ENCODE measurements around the gene CCDC187. TPM values are rescaled to one million over a fixed set of nuclear protein-coding genes. Genes with fewer than 3 reads are reported as not detected.

CCDC187 gene
- total RNA-seq, 2 experiments from 2014 or later = not detected

DNA sequence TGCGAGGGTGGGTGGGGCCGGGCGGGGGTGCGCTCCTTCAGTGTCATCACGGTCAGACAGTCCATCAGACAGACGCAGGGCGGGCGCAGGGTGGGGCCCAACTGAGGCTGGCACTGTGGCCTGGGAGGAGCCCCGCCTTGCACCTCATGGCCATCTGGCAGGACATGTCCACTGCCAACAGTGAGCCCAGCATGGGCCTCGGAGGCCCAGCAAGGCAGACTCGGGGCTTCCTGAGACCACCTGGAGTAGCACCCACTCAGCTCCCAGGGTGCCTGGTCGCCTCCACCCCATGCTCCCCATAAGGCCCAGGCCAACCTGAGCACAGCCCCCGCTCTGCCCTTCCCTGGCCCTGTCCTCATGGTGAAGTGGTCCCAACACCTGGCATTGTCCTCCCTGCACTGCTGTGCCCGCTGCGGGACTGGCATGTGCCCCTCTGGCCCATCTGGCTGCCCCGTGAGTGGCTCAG, 14.9 kb upstream of the CCDC187 start:
- Mint-ChIP-seq H3K36me3 (ENCODE audit: low read depth) (peaks cover 9% of the 10 kb centered on the region), H3K4me1 (peaks cover 2% of the 10 kb centered on the region), H3K27me3 (no peaks in the 10 kb centered on the region), H3K4me3 (no peak overlapping the region), H3K9me3 (peaks cover 23% of the 10 kb centered on the region), H3K27ac (no peak overlapping the region)
- POLR2A ChIA-PET = no interaction called here
- no peak for DNase-seq
- CTCF ChIA-PET = no interaction called here

DNA sequence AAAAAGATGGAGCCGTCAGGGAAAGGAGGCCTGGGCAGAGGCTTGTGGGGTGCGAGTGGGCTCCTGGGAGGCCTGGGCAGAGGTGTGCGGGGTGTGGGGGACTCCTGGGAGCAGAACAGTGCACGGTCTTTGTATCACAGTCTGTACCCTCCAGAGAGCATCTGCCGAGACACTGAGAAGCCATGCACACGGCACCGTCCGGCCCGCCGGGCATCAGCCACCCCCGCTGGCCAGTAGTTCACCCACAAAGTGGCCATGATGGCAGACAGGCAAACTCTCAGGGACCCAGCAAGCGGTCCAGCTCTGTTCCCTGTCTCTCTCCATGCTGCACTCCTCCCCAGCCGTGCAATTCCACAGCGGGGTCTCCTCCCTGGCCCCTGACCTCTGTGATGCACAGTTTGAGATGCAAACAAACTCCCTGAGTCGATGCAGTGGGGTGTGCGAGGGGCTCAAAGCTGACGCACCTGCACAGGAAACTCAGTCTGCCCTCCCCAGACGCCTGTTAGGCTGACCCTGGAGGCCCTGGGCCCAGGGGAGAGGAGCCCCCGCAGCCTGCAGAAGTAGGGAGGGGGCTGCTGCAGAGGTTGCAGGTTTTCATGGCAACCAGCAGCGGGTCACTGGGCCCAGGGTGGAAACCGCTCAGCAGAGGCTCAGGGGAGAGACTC, 14.3 kb upstream of the CCDC187 start:
- ChIA-PET CTCF (no interaction called here), POLR2A (no interaction called here)
- peaks cover 9% of the 10 kb centered on the region for H3K36me3 Mint-ChIP-seq (ENCODE audit: low read depth)
- H3K9me3 Mint-ChIP-seq = peaks cover 23% of the 10 kb centered on the region
- no peak overlapping the region for H3K27ac Mint-ChIP-seq
- no peak overlapping the region for H3K4me3 Mint-ChIP-seq
- H3K27me3 Mint-ChIP-seq = no peaks in the 10 kb centered on the region
- DNase-seq = no peak
- peaks cover 2% of the 10 kb centered on the region for H3K4me1 Mint-ChIP-seq

DNA sequence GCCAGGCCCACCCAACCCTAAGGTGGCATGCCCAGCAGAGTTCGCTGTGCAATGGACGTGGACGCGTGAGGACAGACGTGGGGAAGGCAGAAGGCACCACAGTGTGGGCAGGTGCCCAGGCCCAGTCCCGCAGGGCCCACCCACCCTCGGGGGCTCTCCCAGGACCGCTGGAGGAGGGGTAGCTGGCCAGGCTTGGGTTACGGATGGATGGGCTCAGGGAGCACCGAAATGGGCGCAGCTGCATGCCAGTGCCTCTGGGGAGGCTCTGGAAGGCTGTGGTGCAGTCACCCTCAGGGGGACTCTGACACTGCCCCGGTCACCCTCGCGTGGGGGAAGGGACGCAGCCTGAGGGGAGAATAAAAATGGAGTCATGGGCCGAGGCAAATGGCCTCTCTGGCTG, 13.8 kb upstream of the CCDC187 start:
- DNase-seq = no peak
- Mint-ChIP-seq H3K4me1 (peaks cover 2% of the 10 kb centered on the region), H3K9me3 (peaks cover 23% of the 10 kb centered on the region), H3K4me3 (no peak overlapping the region), H3K36me3 (ENCODE audit: low read depth) (peaks cover 9% of the 10 kb centered on the region), H3K27me3 (no peaks in the 10 kb centered on the region), H3K27ac (no peak overlapping the region)
- ChIA-PET POLR2A (no interaction called here), CTCF (no interaction called here)

DNA sequence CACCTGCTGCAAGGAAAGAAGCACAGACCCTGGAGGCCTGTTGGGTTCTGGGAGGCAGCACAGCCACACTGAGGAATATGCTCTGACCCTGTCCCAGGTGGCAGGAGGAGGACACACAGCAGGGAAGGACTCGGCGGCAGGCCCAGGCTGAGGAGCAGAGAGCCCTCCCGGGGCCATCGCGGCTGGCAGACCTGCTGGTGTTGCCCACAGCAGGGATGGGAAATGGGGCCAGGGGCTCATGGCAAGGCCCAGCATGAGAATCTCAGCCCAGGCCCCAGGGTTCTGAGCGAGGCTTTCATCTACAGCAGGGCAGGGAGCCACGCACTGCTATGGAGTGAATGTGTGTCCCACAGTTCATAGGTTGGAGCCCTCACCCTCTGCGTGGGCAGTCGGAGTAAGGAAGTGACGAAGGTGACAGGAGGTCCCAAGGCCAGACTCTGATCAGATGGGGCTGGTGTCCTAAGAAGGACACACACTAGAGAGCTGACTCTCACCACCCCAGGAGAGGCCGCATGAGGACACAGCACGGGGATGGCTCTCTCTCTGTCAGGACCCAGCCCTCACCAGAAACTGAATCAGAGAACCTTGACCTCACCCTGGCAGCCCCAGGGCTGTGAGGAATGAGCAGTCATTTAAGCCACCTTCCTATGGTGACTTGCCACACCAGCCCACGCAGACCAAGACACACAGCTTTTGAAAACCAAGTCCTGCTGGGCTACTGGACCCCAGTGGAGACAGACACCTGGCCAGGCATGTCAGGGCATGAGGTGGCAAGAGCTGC, 13.2 kb upstream of the CCDC187 start:
- peaks cover 23% of the 10 kb centered on the region for H3K9me3 Mint-ChIP-seq
- H3K4me1 Mint-ChIP-seq = peaks cover 2% of the 10 kb centered on the region
- no peaks in the 10 kb centered on the region for H3K27me3 Mint-ChIP-seq
- no peak overlapping the region for H3K27ac Mint-ChIP-seq
- no peak for DNase-seq
- CTCF ChIA-PET = no interaction called here
- POLR2A ChIA-PET = no interaction called here
- peaks cover 9% of the 10 kb centered on the region for H3K36me3 Mint-ChIP-seq (ENCODE audit: low read depth)
- no peak overlapping the region for H3K4me3 Mint-ChIP-seq

DNA sequence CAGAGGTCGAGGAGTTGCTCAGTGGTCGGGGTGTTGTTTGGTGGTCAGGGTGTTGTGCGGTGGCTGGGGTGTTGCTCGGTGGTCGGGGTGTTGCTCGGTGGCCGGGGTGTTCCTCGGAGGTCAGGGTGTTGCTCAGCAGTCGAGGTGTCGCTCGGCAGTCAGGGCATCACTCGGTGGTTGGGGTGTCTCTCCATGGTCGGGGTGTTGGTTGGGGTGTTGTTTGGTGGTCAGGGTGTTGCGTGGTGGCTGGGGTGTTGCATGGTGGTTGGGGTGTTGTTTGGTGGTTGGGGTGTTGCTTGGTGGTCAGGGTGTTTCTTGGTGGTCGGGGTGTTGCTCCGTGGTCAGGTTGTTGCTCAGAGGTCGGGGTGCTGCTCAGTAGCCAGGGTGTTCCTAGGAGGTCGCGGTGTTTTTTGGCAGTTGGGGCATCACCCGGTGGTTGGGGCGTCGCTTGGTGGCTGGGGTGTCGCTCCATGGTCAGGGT, 12.4 kb upstream of the CCDC187 start:
- H3K4me3 Mint-ChIP-seq = no peak overlapping the region
- ChIA-PET CTCF (no interaction called here), POLR2A (no interaction called here)
- H3K27ac Mint-ChIP-seq = no peak overlapping the region
- peaks cover 2% of the 10 kb centered on the region for H3K4me1 Mint-ChIP-seq
- no peaks in the 10 kb centered on the region for H3K27me3 Mint-ChIP-seq
- DNase-seq = no peak
- H3K9me3 Mint-ChIP-seq = peaks cover 23% of the 10 kb centered on the region
- H3K36me3 Mint-ChIP-seq (ENCODE audit: low read depth) = peaks cover 9% of the 10 kb centered on the region

DNA sequence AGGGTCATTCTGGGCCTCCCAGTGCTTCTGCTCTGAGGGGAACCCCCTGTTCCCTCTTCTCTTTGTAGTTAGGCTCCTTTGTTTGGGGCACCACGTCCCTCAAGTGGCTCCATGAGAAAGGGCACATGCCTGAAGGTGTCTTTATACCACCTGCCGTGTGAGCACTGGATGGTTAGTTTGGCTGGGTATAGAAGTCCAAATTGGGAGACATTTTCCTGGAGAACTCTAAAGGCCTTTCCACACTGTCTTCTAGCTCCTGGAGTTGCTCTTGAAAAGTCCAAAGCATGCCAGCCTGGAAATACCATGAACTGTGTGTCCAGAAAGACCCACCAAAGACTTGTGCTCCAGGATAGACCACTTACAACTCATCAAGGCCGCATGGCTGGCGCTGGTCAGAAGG, 11.1 kb upstream of the CCDC187 start:
- Mint-ChIP-seq H3K36me3 (ENCODE audit: low read depth) (peaks cover 9% of the 10 kb centered on the region), H3K4me3 (no peak overlapping the region), H3K27ac (no peak overlapping the region), H3K4me1 (peaks cover 2% of the 10 kb centered on the region), H3K9me3 (peaks cover 23% of the 10 kb centered on the region), H3K27me3 (no peaks in the 10 kb centered on the region)
- DNase-seq = no peak
- ChIA-PET CTCF (no interaction called here), POLR2A (no interaction called here)

DNA sequence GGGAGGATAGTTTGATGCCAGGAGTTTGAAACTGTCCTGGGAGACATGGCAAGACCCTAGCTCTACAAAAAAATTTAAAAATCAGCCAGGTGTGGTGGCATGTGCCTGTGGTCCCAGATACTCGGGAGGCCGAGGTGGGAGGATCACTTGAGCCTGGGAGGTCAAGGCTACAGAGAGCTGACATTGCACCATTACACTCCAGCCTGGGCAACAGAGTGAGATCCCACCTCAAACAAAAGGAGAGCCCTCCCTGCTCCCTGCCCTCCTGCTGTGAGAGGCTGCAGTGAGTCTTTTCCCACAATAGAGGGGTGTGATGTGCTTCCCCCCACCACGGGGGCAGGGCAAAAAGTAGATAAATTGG, 10.1 kb upstream of the CCDC187 start:
- ChIA-PET POLR2A (no interaction called here), CTCF (interaction anchor here (0.9 kb wide), 1 partner anchor 17 kb away, joined by 3 read pairs; no protein-coding TSS in a partner anchor)
- peaks cover 9% of the 10 kb centered on the region for H3K36me3 Mint-ChIP-seq (ENCODE audit: low read depth)
- H3K9me3 Mint-ChIP-seq = peaks cover 23% of the 10 kb centered on the region
- DNase-seq = no peak
- H3K27me3 Mint-ChIP-seq = no peaks in the 10 kb centered on the region
- no peak overlapping the region for H3K4me3 Mint-ChIP-seq
- peaks cover 2% of the 10 kb centered on the region for H3K4me1 Mint-ChIP-seq
- no peak overlapping the region for H3K27ac Mint-ChIP-seq

DNA sequence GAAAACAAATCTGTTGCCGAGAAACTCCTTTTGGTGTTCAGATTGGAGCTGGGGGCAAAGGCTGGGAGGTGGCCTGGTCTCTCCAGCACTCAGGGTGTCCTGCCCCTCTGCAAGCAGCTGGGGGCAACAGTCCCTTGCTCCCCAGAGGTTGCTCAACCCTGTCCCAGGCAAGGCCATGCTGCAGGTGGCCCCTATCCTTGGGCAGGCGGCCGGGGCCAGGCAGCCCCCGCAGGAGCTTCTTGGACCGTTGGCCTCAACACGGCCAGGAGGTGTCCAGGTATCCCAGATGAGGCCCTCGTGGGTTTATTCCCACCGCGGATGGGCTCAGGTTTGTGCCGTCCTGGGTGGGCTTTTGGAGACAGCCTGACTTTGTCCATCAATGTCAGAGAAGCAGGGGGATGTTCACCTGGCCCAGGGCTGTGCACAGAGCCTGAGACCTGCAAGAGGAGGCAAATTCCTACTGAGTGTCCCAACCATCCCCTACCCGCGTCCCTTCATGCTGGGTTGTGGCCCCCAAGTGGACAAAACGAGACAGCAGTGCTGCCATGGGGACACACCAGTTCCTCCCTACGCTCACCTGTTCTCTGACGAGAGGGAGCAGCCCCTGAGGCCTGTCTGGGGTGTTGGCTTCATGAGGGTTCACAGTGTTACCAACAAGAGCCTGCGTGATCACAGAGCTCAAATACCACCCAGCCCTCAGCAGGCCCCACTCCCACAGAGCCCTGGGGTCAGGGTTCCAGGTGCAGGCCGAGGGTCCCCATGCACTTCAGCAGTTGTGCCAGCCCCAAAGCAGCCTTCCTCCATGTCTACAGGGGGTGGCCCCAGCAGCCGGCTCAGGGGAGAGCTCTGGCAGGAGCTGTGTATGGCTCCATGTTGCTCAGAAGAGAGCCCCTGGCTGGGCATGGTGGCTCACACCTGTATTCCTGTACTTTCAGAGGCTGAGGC, 9.5 kb upstream of the CCDC187 start:
- Mint-ChIP-seq H3K27ac (no peak overlapping the region), H3K9me3 (peaks cover 23% of the 10 kb centered on the region), H3K4me1 (peaks cover 2% of the 10 kb centered on the region), H3K4me3 (no peak overlapping the region), H3K36me3 (ENCODE audit: low read depth) (peaks cover 9% of the 10 kb centered on the region), H3K27me3 (no peaks in the 10 kb centered on the region)
- ChIA-PET POLR2A (no interaction called here), CTCF (interaction anchor here (0.7 to 1.2 kb wide), 4 partner anchors 16 to 87 kb away, joined by 3 read pairs; partner anchors contain the start of gene DNLZ)
- no peak for DNase-seq

DNA sequence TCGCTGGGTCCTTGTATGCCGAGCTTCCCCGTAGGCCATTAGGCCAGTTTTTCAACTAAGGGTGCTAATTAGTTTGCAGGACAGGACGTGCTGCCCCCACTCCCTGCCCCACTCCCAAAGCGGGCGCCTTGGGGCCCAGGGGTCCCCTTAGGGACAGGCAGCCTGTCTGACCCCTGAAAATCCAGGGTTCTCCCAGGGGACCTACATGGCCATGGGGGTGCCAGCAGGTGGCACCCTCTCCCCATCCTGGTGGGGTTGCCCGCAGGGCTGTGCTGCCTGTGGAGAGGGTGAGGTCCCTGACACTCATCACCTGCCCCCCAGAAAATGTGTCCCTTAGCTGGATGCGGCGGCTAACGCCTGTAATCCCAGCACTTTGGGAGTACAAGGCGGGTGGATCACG, 8.5 kb upstream of the CCDC187 start:
- peaks cover 2% of the 10 kb centered on the region for H3K4me1 Mint-ChIP-seq
- peaks cover 9% of the 10 kb centered on the region for H3K36me3 Mint-ChIP-seq (ENCODE audit: low read depth)
- H3K4me3 Mint-ChIP-seq = no peak overlapping the region
- no peaks in the 10 kb centered on the region for H3K27me3 Mint-ChIP-seq
- peak; percentile 43 for DNase-seq
- POLR2A ChIA-PET = no interaction called here
- peaks cover 23% of the 10 kb centered on the region for H3K9me3 Mint-ChIP-seq
- CTCF ChIA-PET = interaction anchor here (0.7 to 1.2 kb wide), 3 partner anchors 51 to 88 kb away, joined by 3 read pairs; partner anchors contain the start of gene DNLZ
- no peak overlapping the region for H3K27ac Mint-ChIP-seq

DNA sequence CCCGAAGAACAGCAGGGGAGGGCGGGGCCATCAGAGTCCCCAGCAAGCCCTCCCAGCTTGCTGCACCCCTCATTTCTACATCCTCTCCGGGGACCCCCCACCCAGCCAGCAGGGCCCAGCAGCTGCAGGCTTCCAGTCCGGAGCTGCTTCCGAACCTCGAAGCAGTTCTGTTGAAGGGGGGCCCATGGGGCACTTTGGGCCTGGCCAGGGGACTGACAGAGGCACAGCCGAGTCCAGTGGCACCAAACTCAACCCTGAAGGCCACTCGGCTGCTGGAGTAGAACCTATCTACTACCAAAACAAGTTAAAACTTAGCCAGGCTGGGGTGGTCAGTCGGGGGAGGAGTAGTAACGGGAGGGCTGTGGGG, 8.1 kb upstream of the CCDC187 start:
- Mint-ChIP-seq H3K4me1 (peaks cover 2% of the 10 kb centered on the region), H3K36me3 (ENCODE audit: low read depth) (peaks cover 9% of the 10 kb centered on the region), H3K27ac (no peak overlapping the region), H3K4me3 (no peak overlapping the region), H3K9me3 (peaks cover 23% of the 10 kb centered on the region), H3K27me3 (no peaks in the 10 kb centered on the region)
- ChIA-PET CTCF (interaction anchor here (1.2 kb wide), 1 partner anchor 84 kb away, joined by 3 read pairs; no protein-coding TSS in a partner anchor), POLR2A (no interaction called here)
- DNase-seq = no peak

DNA sequence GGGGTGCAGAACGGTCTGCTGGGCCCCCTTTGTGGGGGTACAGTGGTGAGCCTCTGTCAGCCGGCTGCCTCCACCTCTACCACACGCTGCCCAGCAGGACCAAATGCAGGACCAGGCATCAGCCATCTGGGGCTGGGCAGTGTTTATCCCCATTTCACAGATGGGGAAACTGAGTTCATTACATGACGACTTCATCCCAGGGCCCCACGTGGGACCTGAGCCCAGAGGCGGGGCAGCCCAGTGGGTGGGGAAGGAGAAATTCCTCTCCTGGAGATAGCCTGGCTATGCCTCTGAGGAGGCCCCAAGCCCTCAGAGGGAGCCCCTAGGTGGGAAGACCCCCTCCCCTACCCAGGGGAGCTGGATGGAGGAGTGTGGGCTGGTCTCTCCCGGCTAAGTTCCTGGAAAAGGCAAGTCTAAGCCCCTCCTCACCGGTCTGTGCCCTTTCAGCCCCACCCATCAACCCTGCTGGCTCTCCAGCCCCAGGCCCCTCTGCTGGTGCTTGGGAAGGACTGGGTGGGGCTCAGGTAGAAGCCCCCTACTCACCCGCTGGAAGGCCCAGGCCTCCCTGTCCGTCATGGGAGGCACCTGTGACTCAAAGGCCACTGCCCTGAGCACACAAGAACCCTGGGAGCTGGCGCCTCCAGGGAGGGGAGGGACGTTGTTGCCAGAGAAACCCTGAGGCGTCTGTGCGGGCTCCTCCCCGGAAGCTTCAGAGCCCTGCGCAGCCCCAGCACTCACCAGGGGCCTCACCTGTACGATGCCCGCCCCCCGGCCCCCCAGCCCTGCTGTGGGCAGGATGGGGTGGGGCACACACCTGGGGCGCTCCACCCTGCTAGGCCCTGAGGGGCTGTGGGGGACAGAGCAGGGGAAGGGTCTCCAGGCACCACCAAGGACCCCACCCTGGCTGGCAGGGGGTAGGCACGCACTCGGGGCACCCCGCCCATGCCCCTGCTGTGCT, 7.4 kb upstream of the CCDC187 start:
- peaks cover 7% of the 10 kb centered on the region for H3K36me3 Mint-ChIP-seq (ENCODE audit: low read depth)
- ChIA-PET CTCF (interaction anchor here (1.2 kb wide), 1 partner anchor 85 kb away, joined by 3 read pairs; no protein-coding TSS in a partner anchor), POLR2A (no interaction called here)
- peak; percentile 27 for DNase-seq
- peaks cover 2% of the 10 kb centered on the region for H3K4me1 Mint-ChIP-seq
- H3K9me3 Mint-ChIP-seq = peaks cover 21% of the 10 kb centered on the region
- H3K27me3 Mint-ChIP-seq = no peaks in the 10 kb centered on the region
- H3K4me3 Mint-ChIP-seq = no peak overlapping the region
- no peak overlapping the region for H3K27ac Mint-ChIP-seq

DNA sequence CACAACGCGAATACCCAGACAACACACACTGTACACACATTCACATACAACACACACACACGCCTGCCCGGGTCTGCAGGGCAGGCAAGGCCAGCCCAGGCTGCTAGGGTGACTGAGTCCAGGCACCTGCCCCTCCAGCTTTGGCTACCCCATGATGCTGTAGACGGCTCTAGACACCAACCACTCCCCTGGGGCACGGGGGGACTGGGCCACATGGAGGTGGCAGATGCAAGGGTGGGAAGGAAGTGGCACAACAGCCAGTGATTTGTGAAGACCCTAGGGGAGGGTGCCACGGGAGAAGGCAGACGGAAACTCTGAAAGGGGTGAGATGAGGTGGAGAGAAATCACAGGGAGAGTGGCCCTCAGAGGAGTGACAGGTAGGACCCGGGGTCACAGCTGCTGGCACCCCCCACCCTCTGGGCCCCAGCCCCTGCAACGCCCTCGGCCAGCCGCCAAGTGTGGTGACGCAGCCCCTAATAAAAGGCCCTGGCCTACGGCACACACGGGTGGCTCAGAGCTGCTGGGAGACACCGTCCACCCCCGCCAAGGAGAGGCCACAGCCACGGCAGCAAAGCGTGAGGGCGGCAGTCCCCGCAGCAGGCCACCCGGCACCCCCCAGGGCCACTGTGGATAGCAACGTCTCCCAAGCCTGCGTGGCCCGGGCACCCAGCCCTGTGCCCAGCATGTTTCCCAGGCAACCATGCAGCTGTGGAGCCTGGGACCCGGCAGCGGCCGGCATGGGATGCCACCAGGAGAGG, 6.6 kb upstream of the CCDC187 start:
- no peak overlapping the region for H3K4me3 Mint-ChIP-seq
- no peak overlapping the region for H3K27ac Mint-ChIP-seq
- no peaks in the 10 kb centered on the region for H3K4me1 Mint-ChIP-seq
- CTCF ChIA-PET = no interaction called here
- H3K27me3 Mint-ChIP-seq = no peaks in the 10 kb centered on the region
- peaks cover 12% of the 10 kb centered on the region for H3K9me3 Mint-ChIP-seq
- DNase-seq = no peak
- no peaks in the 10 kb centered on the region for H3K36me3 Mint-ChIP-seq (ENCODE audit: low read depth)
- POLR2A ChIA-PET = no interaction called here
